NCI-H748 (cell line): Measurements from ENCODE around the gene ZNF674.

Experiments used
- DNase-seq: peaks from one replicate; lab custom pipeline; 2025; ENCODE audit not compliant: unreplicated experiment; lab: John Stamatoyannopoulos, UW

ZNF674 gene

GRCh38 chrX:46545111-46546005 lies at the start of gene ZNF674:
Gene ZNF674 (minus strand): TSS chrX:46545421. CDS start chrX:46542087, 3,334 bp downstream.
- peak; percentile 92 for DNase-seq

- DNase-seq, result no peak
Measured at GRCh38 chrX:46589977-46590723, 44.9 kb upstream of the ZNF674 start.

GRCh38 chrX:46588263-46588662 lies 43.0 kb upstream of the ZNF674 start:
- no peak for DNase-seq

- no peak for DNase-seq
Measured at GRCh38 chrX:46587753-46588171, 42.5 kb upstream of the ZNF674 start.

GRCh38 chrX:46587158-46587557 lies 41.9 kb upstream of the ZNF674 start:
- no peak for DNase-seq

GRCh38 chrX:46584736-46585135 lies 39.5 kb upstream of the ZNF674 start:
- DNase-seq, result no peak

GRCh38 chrX:46582966-46583365 lies 37.7 kb upstream of the ZNF674 start:
- DNase-seq, result no peak

GRCh38 chrX:46582325-46582724 lies 37.1 kb upstream of the ZNF674 start:
- DNase-seq, result no peak

GRCh38 chrX:46580613-46581012 lies 35.4 kb upstream of the ZNF674 start:
- DNase-seq, result no peak

- DNase-seq, result no peak
Measured at GRCh38 chrX:46579250-46579649, 34.0 kb upstream of the ZNF674 start.

GRCh38 chrX:46577221-46578005 lies 32.2 kb upstream of the ZNF674 start:
- no peak for DNase-seq

- DNase-seq, result no peak
Measured at GRCh38 chrX:46576458-46576857, 31.2 kb upstream of the ZNF674 start.

GRCh38 chrX:46575991-46576392 lies 30.8 kb upstream of the ZNF674 start:
- DNase-seq, result peak; percentile 24

GRCh38 chrX:46575586-46575985 lies 30.4 kb upstream of the ZNF674 start:
- no peak for DNase-seq

GRCh38 chrX:46574774-46575381 lies 29.7 kb upstream of the ZNF674 start:
- DNase-seq, result peak; percentile 84

- peak; percentile 85 for DNase-seq
Measured at GRCh38 chrX:46573892-46574773, 28.9 kb upstream of the ZNF674 start.

- peak; percentile 82 for DNase-seq
Measured at GRCh38 chrX:46573331-46573891, 28.2 kb upstream of the ZNF674 start, which contains the start of gene CHST7. Gene CHST7 (plus strand): TSS chrX:46573765. CDS start chrX:46573932, 167 bp downstream.

- peak; percentile 4 for DNase-seq
Measured at GRCh38 chrX:46572340-46572936, 27.2 kb upstream of the ZNF674 start.
